Forelimb muscle (tissue), 1 donor: ENCODE data around the gene GRM5. TPM values are rescaled to one million over a fixed set of nuclear protein-coding genes. Genes with fewer than 3 reads are reported as not detected.

Experiments
- polyA plus RNA-seq: library from polyadenylated mRNA; unstranded; fragments of 120-200 nt; gene quantifications from one replicate; pipeline ENCODE4 v1.2.1, GENCODE V29; 2013; ENCODE audit not compliant: insufficient read length

Gene GRM5
- polyA plus RNA-seq, 1 donor: not detected

Other genes with a start within 250 kb of the GRM5 start
- gene TYR, start 111.9 kb upstream of the GRM5 start, polyA plus RNA-seq: not detected